NCI-H345 treated with DMSO at 0.1 percent for 48 hours (cell line): Measurements from ENCODE around the gene ERC2.

Experiments used
- DNase-seq: peaks from one replicate; lab custom pipeline; 2025; ENCODE audit not compliant: unreplicated experiment; lab: John Stamatoyannopoulos, UW

Gene ERC2

DNA sequence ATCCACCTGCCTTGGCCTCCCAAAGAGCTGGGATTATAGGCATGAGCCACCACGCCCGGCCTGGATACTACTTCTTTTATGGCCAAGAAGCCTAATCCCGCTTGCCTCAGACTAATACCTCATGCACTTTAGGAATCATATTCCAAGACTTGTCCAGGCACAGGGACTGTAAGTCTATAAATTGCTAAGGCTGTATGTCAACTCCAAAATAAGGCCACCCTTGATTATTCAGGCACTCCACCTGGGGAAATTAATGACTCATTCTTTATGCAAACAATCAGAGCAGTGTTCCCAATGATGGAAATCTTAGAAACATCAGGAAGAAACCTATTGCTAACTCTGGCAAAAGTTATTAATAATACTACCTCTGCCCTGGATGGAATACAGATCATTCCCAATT, 98.4 kb downstream of the ERC2 start:
- no peak for DNase-seq

DNA sequence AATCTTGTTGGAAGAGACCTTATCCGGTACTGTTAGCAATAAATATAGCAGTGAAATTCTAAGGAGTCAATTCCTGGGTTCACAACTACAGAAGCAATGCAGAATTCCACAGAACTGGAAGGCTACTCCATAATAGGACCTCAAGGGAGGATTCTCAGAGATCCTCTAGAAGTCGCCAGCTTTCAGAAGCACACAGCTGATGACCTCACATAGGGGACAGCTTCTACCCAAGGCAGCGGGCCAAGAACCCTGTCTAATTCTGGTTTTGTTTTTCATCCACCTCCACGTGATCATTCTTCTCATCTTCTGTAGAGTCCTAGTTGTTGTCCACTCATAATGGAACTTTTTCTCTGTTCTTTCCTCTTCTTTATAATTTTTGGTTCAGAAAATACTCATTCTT, 99.4 kb downstream of the ERC2 start:
- no peak for DNase-seq

DNA sequence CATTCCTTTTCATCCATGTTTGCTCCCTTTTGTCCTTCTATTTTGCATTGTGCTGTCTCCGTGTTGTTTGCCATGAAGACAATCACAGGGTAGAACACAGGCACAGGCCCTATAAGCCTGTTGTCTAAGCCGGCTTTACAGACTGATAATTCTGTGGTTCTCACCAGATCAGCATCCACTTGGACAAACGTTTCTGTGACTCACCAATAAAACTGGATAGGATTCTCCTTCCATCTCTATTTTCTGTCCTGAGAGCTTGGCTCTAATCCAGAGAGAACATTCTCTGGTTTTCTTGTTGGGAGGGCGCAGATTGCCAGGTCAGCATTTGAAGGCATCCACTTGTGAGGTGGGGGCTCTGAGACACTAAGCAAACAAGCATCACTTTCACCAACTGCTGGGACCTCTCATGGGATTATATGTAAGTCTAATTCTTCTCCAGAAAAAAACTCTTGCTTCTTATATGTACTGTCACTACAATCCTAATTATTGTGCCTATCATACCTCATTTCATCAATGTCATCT, 101.6 kb downstream of the ERC2 start:
- no peak for DNase-seq

DNA sequence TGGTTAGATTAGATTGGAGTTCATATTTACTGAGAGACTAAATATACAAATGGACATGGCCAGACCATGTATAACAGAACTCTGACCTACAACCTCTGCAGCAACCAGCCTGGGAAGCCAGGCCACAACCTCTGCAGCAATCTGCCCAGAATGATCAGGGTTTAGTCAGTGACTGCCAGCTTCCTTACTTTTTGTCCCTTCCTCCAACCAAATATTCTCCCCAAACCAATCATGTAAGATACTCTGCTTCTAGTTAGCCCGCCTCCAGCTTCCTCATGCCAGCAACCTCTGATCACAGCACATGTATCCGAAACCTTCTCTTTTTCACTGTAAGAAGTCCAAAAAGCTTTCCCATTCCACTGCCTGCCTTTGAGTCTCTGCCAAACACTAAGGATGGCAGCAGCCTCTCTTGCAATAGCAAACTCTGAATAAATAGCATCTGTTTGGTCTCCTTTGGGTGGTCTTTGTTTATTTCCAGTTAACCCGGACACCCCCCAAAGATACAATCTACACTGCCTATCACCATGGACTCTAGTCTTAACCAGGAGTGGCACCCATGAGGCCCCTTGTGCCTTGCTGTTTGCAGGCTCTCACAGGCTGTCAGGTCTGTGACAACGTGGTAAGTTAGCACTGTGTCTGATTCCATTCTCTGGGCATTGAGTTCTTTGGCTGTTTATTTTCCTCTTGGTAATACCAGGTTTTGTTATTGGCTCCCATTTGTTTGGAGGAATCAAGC, 102.2 kb downstream of the ERC2 start:
- no peak for DNase-seq

DNA sequence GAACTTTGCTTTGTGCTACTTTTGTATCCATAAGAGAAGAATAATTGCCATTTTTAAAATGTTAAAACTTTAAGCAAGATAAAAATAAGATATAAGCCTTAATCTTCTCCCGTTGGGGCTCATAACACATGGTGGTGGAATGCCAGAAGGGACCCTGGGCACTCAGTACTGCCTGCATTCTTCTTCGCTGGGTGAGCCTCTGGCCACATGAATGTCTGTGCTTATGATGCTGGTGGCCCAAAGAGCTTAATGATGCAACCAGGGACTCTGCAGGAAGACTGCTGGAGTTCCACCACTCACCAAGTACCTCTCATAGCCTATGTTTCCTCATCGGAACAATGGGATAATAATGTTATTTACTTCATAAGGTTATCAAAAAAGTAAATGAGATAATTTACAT, 103.6 kb downstream of the ERC2 start:
- no peak for DNase-seq

DNA sequence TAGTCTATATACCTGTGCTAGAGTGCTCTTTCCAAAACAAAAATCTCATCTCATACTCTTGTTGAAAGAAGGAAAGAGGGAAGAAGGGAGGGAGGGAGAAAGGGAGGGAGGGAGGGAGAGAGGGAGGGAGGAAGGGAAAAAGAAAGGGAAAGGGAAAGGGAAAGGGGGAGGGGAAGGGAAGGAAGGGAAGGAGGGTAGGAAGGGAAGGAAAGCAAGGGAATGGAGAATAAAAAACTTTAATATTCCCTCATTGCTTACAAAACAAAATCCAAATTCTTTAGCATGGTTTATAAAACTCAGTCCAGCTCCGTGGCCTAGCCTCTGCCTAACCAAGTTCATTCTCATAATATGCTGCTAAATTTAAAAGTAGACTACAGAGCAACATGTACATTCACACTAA, 104.5 kb downstream of the ERC2 start:
- DNase-seq, result no peak

DNA sequence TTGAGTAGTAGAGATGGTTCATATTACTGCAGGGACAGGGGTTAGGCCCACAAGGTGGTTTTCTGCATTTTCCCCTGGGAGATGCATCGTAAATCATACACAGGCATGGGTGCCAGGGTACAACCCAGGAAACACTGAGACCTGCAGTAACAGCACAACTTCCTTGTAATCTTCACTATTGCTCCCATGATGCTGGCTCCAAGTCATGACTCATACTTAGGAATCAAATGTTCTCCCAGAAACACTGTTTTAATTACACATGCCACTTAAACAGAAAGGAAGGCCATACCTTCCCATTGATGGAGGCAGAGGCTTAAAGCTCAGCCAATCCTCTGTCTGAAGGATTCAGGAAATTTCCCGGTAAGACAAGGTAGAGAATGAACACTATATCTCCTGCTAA, 106.5 kb downstream of the ERC2 start:
- no peak for DNase-seq

DNA sequence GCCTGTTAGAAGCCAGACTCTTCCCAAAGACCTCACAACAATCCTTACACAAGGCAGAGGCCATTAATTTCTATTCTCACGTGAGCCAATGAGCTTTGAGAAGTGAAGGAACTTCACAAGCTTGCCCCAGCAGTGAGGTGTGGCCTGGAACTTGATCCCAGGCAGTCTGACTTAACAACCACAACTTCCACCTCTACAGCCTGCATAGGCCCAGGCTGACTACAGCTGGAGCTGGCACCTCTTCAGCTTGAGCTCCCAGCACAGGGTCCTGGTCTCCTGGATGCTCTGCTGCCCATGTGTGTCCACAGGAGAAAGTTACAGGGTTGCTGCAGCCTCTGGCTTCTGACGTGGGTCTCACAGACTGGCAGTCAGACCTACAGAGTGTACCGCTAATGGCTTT, 111.0 kb downstream of the ERC2 start:
- no peak for DNase-seq

DNA sequence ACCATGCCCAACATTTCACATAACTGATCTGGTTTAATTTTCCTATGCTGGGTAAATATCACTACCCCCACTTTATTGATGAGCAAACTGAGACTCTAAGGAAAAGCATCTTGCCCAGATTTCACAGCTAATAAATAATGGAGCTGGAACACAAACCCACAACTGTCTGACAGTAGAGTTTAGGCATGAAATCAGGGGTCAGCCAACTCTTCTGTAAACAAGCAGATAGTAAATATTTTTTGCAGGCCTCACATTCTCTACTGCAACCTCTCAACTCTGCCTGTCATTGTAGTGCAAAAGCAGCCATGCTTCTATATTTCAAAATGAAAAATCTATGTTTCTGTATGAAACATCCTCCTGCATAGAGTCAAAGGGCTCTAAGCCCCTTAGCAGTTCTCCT, 111.5 kb downstream of the ERC2 start:
- no peak for DNase-seq

DNA sequence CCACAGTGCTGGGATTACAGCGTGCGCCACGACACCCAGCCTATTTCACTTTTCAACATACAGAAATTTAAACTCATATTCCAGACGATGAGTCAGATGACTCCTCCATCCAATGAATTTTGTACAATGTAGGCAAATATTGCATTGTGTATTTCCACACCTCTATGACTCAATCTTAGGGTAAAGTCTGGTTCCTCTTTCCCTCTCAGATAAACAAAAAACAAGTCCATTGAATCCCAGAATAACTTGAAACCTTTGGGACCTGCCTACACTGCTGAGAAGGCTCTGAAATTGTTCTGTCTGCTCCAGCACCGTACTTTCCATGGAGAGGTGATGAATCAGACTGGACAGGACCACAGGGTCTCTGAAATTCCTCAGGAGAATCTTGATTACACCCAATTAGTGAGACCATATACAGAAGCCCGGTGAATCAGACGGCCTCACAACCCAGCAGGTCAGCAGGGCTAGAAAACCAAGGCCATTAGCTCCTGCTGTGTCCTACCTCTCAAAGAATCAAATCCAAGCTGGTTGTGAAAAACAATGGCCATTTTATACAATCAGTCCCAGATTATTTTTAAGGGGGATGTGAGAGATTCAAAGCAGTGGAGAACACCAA, 112.6 kb downstream of the ERC2 start:
- DNase-seq, result no peak

DNA sequence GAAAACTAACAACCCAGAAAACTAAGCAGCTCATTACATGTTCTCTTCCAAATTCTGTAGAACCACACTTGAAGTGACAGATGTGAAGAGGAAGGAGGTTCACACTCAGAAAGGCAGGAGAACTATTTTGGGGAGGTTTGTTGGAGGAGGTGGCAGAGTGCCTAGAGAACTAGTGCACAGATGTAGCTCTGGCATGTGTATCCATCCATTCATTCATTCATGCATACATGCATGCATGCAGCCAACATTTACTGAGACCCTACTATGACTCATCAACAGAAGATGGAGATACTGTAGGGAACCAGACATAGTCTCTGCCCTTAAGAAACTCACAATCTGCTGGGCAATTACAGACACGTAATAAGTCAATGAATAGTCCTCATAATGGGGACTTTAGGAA, 116.7 kb downstream of the ERC2 start:
- no peak for DNase-seq

DNA sequence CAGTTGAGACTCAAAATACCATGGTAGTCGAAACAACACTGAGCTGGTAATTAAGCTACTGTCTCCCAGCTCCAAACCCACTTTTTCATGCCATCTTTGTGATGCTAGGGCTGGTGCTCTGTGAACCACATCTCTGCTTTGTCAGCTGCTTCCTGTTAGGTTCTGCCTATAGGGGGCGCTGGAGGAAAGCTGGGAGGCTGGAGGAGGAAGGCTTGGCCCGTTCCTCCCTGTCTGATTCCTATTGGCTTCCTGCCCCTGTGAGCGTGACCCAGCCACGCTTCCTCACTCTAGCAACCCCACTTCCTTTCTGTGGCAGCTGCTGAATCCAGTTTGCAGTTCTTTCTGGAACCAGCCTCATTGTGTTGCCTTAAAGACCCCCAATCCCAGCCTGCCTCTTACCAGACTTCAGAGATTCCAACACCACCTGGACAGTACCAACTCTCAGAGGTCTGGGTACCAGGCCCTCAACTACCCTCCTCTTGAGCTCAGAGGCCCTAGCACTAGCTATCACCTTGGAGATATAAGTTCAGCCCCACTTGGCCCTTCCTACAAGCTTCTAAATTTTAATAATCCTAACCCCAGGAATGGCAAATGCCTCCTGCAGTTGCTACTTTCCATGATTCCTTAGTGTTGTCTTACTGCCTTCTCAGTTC, 120.9 kb downstream of the ERC2 start:
- DNase-seq, result no peak

DNA sequence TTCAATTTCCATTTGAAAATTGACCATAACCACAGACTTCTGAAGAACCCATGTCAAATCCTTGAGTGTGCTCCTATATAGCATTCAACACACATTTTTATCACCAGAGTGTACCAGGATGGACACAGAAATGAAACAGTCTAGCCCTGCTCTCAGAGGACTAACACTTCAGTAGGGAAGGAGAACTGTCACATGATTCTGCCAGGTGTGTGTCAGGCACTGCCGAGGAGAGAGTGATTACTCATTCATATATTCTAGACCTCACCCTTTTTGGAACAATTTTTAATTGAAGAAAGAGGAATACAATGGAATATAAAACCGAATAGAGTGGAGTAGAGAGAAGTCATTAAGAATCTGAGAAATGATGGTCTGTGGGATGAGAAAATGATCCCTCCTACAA, 125.8 kb downstream of the ERC2 start:
- DNase-seq, result no peak

DNA sequence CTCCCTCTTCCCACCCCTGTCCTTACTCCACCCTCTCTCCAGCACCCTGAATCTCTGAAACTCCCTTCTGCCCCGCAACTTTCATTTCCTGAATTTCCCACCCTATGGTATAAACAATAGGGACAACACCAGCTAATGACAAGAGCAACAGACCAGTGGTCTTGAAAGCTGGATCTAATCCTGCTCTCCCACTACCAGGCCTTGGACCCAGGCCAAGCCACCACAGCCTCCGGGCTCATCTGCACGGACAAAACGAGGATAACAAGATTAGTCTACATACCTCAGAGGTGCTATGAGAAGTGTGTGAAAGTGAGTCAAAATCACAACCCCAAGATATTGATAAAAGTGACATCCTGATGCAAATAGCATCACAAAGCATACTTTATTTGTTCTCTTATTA, 128.6 kb downstream of the ERC2 start:
- peak; percentile 7 for DNase-seq

DNA sequence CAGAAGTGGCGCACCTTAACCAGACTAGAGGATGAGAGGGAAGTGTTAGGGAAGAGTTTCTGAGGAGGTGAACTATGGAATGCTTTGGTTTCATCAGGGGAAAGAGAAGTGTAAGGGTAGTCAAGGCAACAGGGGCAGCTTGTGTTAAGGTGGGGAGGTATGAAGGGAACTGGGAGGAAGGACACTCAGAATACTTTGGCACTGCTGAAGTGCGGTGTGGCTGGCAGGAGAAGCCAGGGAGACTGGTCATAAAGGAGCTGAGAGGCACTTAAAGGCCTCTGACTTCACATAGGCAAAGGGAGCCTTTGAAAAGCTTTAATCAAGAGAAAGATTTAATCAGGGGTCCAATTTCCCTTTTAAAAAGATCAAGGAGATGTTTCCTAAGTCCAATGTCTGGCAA, 129.0 kb downstream of the ERC2 start:
- DNase-seq, result no peak

DNA sequence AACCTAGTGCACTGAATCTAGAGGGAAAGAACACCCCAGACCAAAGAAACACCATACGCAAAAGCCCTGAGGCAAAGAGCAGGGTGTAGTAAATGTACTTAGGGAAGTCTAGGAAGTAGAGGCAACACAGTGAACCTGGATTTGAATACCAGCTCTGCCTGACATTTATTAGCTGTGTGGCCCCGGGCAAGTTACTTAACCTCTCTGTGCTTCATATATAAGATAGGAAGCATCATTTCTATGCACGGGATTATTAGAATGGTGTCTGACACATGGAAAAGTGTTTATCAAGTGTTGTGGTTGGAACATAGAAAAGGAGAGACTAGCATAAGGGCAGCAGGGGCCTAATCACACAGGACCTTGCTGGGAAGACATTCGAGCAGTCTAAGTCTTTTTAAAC, 132.2 kb downstream of the ERC2 start:
- no peak for DNase-seq

DNA sequence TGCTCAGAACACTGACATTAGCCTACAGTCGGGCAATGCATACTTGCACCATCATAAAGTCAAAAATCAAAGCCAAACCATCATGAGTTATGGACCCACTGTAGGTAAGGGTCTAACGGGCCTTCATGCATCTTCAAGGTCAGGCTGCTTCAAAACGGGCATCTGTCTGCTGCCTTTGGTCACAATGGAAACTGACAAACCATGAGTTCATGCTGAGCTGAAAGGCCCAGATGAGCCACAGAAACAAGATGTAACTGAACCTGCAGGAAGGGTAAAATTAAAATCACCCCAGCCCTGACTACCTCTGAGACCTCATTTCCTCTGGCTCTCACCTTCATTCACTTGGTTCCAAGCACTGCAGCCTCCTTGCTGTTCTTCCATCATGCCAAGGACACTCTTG, 143.8 kb downstream of the ERC2 start:
- DNase-seq, result no peak

DNA sequence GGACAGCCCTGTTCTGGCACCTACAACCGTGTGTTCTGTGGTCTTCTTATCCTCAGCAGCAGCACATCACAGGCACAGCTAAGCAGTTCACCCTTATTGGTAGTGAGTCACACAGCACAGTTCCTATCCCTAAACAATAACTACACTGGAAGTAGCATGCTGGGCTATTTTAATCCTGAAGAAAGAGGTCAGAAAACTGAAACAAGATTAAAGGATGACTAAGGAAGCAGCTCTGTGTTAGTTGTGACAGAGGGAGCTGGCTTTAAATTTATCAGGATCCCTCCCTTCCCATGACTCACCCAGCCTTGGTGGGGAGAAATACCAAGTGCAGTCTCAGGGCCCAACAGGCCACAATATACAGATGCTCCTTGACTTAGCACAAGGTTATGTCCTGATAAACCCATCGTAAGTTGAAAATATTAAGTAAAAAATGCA, 144.3 kb downstream of the ERC2 start:
- no peak for DNase-seq

DNA sequence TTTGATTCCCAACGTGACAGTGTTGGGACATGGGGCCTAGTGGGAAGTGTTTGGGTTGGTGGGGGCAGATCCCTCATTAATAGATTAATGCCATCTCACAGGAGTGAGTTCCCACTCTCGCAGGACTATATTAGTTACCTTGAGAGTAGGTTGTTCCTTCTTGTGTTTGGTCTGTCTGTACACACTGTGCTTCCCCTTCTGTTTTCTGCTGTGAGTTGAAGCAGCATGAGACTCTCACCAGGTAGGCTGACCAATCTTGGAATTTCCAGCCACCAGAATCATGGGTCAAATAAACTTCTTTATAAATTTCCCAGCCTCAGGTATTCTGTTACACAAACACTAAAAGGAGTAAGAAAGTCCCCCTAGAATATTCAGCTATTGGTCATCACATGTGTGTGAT, 145.4 kb downstream of the ERC2 start:
- DNase-seq, result no peak

DNA sequence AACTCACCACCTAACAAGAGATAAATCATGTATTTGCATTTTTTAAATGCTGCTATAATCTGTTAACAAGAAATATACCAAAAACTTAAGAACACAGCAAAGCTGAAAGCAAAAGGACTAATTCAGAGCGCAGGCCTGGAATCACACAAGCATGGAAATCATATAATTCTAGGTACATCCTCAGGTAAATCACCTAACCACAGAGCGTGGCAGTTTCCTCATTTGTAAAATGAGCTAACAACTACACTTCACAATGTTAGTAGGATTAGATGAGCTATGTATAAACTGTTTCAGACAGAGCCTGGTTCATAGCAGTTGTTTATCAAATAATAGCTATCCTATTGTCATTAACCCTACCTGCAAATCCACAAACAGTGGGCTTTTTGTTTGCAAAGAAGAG, 146.4 kb downstream of the ERC2 start:
- DNase-seq, result no peak

DNA sequence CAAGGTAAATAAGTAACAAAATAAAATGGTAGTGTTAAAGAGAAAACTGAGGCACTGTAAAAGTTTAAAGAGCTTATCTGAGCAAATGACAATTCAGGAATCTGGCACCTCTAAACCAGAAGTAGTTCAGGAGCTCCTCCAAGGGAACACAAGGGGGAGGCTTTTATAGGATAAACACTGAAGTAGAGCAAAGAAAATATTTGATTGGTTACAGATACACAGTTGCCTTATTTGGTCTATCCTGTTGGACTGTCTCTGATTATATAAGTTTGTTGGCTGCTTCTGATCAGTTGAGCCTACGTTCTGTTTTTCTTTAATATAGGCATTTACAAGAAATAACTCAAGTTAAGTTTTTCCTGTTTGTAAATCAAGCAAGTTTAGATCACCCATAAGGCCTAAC, 146.9 kb downstream of the ERC2 start:
- no peak for DNase-seq

DNA sequence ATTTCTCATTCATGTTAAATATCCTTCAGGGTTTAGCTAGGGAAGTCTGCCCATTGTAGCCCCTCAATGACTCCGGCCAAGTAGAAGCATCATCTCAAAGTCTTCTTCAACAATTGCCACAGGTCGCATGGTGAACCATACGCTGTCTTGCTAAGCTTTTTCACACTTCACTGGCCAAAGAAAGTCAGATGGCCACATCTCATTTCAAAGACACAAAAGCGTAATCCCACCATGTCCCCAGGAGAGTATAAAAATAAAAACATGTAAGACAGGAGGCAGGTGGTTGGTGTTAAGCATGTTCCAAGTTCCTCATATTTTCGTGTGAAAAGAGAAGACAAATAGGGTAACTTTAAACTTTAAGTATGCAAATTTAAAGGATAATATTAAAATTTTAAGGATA, 147.4 kb downstream of the ERC2 start:
- no peak for DNase-seq
